ENCODE data around the gene MYL9.

Gene MYL9

DNA sequence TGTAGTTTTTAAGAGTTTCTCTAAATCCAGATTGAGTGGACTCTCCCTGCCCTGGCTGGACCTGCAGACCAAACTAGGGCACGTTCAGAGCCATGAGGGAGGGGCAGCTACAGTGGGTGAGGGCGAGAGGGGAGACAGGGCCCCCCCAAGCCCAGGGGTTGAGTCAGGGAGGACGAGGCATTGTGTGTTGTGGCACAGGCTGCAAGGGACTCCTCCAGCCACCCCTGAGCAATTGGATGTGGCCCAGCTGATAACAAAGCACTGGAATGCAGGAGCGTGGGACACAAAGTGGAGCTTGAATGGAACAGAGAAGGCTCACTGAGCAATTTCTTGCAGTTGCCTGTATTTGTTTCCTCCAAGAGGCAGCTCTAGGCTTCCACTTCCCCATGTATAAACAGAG, 43.5 kb upstream of the MYL9 start:
- H3K4me2 ChIP-seq (ENCODE audit: low read length) = no peak overlapping the region
- H3K4me1 ChIP-seq (ENCODE audit: control insufficient read depth, low read depth, low read length) = no peaks in the 10 kb centered on the region
- no peak for DNase-seq
- no peak overlapping the region for H3K23ac ChIP-seq (ENCODE audit: low read length)
- no peak overlapping the region for H2AK5ac ChIP-seq (ENCODE audit: low read length)
- H3K9ac ChIP-seq (ENCODE audit: low read length) = no peak overlapping the region
- no peak overlapping the region for H4K5ac ChIP-seq (ENCODE audit: low read length)
- H3K79me2 ChIP-seq (ENCODE audit: control insufficient read depth, insufficient read depth, low read length) = no peaks in the 10 kb centered on the region
- no peak overlapping the region for H2BK15ac ChIP-seq (replicated peaks; ENCODE audit: low read depth)
- H3K27ac ChIP-seq (ENCODE audit: low read depth, low read length) = no peak overlapping the region
- peaks cover 11% of the 10 kb centered on the region for H3K79me1 ChIP-seq (ENCODE audit: low read length)
- no peak overlapping the region for H4K8ac ChIP-seq (ENCODE audit: low read depth, low read length)
- H3K4ac ChIP-seq (ENCODE audit: low read depth, low read length) = no peak overlapping the region
- H3K27me3 ChIP-seq (ENCODE audit: insufficient read depth, low read length, poor library complexity) = no peaks in the 10 kb centered on the region
- no peak overlapping the region for H2BK5ac ChIP-seq (ENCODE audit: low read length)
- no peak overlapping the region for H3K56ac ChIP-seq (ENCODE audit: low read length)
- no peak overlapping the region for H2BK120ac ChIP-seq (ENCODE audit: low read depth, low read length)
- no CpG with 5 or more reads among the region's 4 CpGs for WGBS (ENCODE audit: extremely low coverage, insufficient coverage, low lambda C conversion rate)
- no peak overlapping the region for H3K4me3 ChIP-seq (ENCODE audit: low read length)
- H3K18ac ChIP-seq (ENCODE audit: low read length) = no peak overlapping the region
- H3K36me3 ChIP-seq (ENCODE audit: control insufficient read depth, insufficient read depth, low read length) = peaks cover 13% of the 10 kb centered on the region

DNA sequence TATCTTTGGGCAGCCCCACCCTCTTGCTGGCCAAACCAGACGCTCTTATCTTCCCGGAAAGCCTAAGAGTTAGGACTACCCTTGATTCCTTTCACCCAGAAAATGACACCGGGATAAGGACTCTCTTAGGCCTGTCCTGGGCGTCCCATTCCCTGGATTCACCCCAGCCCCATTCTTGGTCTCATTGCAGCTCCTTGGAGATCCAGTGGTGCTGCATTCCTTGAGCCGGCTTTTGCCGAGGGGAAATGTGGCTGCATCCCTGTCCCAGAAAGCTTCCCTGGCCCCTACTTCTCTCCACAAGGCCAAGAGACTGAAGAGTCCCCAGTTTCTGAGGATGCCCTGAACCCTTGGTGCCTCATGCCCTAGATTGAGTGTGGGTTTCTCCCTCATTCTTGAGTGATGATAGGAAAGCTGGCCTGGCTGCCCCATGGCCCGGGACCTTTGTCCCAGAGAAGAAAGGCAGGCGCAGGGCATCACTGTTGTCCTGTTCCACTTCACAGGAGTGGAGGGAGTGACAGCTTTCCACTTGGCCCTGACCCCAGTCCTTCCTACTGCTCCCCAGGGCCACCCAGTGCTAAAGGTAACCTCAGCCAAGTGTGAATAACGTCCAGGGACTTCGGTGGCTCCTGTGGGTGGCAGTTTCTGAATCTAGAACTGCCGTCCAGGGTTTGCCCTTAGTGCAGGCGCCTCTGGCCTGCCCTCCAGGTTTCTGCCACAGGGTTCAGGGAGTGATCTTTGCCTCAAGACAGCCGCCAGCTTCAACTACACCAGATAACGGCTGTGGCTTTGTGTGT, 42.7 kb upstream of the MYL9 start:
- WGBS (ENCODE audit: extremely low coverage, insufficient coverage, low lambda C conversion rate) = no CpG with 5 or more reads among the region's 14 CpGs
- Histone ChIP-seq H2BK15ac (replicated peaks; ENCODE audit: low read depth) (no peak overlapping the region), H3K79me1 (ENCODE audit: low read length) (peaks cover 10% of the 10 kb centered on the region), H3K4me1 (ENCODE audit: control insufficient read depth, low read depth, low read length) (no peaks in the 10 kb centered on the region), H2AK5ac (ENCODE audit: low read length) (no peak overlapping the region), H3K4me2 (ENCODE audit: low read length) (no peak overlapping the region), H3K4ac (ENCODE audit: low read depth, low read length) (no peak overlapping the region), H4K8ac (ENCODE audit: low read depth, low read length) (no peak overlapping the region), H4K5ac (ENCODE audit: low read length) (no peak overlapping the region), H3K4me3 (ENCODE audit: low read length) (no peak overlapping the region), H3K56ac (ENCODE audit: low read length) (no peak overlapping the region), H2BK5ac (ENCODE audit: low read length) (no peak overlapping the region), H3K18ac (ENCODE audit: low read length) (no peak overlapping the region), H3K27ac (ENCODE audit: low read depth, low read length) (no peak overlapping the region), H3K36me3 (ENCODE audit: control insufficient read depth, insufficient read depth, low read length) (peaks cover 13% of the 10 kb centered on the region), H3K23ac (ENCODE audit: low read length) (no peak overlapping the region), H2BK120ac (ENCODE audit: low read depth, low read length) (no peak overlapping the region), H3K9ac (ENCODE audit: low read length) (no peak overlapping the region), H3K27me3 (ENCODE audit: insufficient read depth, low read length, poor library complexity) (no peaks in the 10 kb centered on the region), H3K79me2 (ENCODE audit: control insufficient read depth, insufficient read depth, low read length) (no peaks in the 10 kb centered on the region)
- DNase-seq = no peak

DNA sequence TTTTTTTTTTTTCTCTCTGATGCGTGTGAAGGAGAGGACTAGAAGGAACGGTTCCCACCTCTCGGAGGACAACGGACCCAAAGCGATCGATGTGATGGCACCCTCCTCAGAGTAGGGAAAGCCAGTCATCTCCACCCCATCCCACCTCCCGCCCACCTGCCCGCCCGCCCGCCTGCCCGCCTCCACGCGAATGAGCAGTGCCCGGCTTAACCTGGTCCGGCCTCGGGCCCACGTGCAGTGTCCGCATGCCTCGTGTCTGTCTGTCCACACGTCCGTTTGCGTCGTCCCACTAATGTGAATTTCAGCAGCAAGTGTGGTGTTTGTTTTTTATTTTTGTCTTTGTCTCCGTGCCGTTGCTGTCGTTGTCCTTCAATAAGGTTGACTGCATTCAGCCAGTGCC, 42.1 kb upstream of the MYL9 start:
- Histone ChIP-seq H3K9ac (ENCODE audit: low read length) (no peak overlapping the region), H3K79me1 (ENCODE audit: low read length) (peaks cover 7% of the 10 kb centered on the region), H2BK15ac (replicated peaks; ENCODE audit: low read depth) (no peak overlapping the region), H3K4me1 (ENCODE audit: control insufficient read depth, low read depth, low read length) (no peaks in the 10 kb centered on the region), H4K5ac (ENCODE audit: low read length) (no peak overlapping the region), H3K36me3 (ENCODE audit: control insufficient read depth, insufficient read depth, low read length) (peaks cover 13% of the 10 kb centered on the region), H3K79me2 (ENCODE audit: control insufficient read depth, insufficient read depth, low read length) (no peaks in the 10 kb centered on the region), H2BK5ac (ENCODE audit: low read length) (no peak overlapping the region), H2AK5ac (ENCODE audit: low read length) (no peak overlapping the region), H3K23ac (ENCODE audit: low read length) (no peak overlapping the region), H3K27ac (ENCODE audit: low read depth, low read length) (no peak overlapping the region), H3K4me3 (ENCODE audit: low read length) (no peak overlapping the region), H3K18ac (ENCODE audit: low read length) (no peak overlapping the region), H2BK120ac (ENCODE audit: low read depth, low read length) (no peak overlapping the region), H3K27me3 (ENCODE audit: insufficient read depth, low read length, poor library complexity) (no peaks in the 10 kb centered on the region), H3K56ac (ENCODE audit: low read length) (no peak overlapping the region), H3K4me2 (ENCODE audit: low read length) (no peak overlapping the region), H4K8ac (ENCODE audit: low read depth, low read length) (no peak overlapping the region), H3K4ac (ENCODE audit: low read depth, low read length) (no peak overlapping the region)
- no peak for DNase-seq
- no CpG with 5 or more reads among the region's 26 CpGs for WGBS (ENCODE audit: extremely low coverage, insufficient coverage, low lambda C conversion rate)

DNA sequence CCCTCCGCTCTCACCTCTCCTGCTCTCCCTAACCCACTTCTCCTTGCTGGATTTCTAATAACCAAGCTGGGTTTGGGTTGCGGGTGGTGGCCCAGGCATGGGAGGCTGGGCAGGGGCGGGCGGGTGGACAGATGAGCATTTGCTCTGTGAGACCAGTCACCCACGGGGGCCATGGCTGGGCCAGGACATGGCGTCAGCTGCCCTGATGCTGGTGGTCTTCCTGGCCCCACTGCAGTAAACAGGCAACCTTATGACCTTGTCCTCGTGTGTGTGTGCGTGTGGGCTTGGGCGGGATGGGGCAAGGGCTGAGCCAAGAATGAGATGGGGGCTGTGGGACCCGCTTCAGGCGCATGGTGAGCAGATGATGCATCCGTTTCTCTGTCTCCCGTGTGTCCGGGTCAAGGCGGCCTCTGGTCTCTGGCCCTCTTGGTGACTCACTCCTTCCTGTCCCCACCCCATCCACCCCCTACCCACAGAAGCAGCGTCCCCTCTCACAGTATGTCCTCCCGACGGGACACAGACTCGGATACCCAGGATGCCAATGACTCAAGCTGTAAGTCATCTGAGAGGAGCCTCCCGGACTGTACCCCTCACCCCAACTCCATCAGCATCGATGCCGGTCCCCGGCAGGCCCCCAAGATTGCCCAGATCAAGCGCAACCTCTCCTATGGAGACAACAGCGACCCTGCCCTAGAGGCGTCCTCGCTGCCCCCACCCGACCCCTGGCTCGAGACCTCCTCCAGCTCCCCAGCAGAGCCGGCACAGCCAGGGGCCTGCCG, 41.4 kb upstream of the MYL9 start:
- Histone ChIP-seq H2BK15ac (replicated peaks; ENCODE audit: low read depth) (no peak overlapping the region), H3K79me1 (ENCODE audit: low read length) (peaks cover 4% of the 10 kb centered on the region), H4K5ac (ENCODE audit: low read length) (no peak overlapping the region), H2BK5ac (ENCODE audit: low read length) (no peak overlapping the region), H3K4ac (ENCODE audit: low read depth, low read length) (no peak overlapping the region), H2AK5ac (ENCODE audit: low read length) (no peak overlapping the region), H2BK120ac (ENCODE audit: low read depth, low read length) (no peak overlapping the region), H3K79me2 (ENCODE audit: control insufficient read depth, insufficient read depth, low read length) (no peaks in the 10 kb centered on the region), H3K56ac (ENCODE audit: low read length) (no peak overlapping the region), H3K36me3 (ENCODE audit: control insufficient read depth, insufficient read depth, low read length) (peaks cover 13% of the 10 kb centered on the region), H3K23ac (ENCODE audit: low read length) (no peak overlapping the region), H3K4me1 (ENCODE audit: control insufficient read depth, low read depth, low read length) (no peaks in the 10 kb centered on the region), H3K4me3 (ENCODE audit: low read length) (no peak overlapping the region), H3K27me3 (ENCODE audit: insufficient read depth, low read length, poor library complexity) (no peaks in the 10 kb centered on the region), H4K8ac (ENCODE audit: low read depth, low read length) (no peak overlapping the region), H3K9ac (ENCODE audit: low read length) (no peak overlapping the region), H3K18ac (ENCODE audit: low read length) (no peak overlapping the region), H3K27ac (ENCODE audit: low read depth, low read length) (no peak overlapping the region), H3K4me2 (ENCODE audit: low read length) (no peak overlapping the region)
- WGBS (ENCODE audit: extremely low coverage, insufficient coverage, low lambda C conversion rate) = no CpG with 5 or more reads among the region's 31 CpGs
- DNase-seq = no peak

DNA sequence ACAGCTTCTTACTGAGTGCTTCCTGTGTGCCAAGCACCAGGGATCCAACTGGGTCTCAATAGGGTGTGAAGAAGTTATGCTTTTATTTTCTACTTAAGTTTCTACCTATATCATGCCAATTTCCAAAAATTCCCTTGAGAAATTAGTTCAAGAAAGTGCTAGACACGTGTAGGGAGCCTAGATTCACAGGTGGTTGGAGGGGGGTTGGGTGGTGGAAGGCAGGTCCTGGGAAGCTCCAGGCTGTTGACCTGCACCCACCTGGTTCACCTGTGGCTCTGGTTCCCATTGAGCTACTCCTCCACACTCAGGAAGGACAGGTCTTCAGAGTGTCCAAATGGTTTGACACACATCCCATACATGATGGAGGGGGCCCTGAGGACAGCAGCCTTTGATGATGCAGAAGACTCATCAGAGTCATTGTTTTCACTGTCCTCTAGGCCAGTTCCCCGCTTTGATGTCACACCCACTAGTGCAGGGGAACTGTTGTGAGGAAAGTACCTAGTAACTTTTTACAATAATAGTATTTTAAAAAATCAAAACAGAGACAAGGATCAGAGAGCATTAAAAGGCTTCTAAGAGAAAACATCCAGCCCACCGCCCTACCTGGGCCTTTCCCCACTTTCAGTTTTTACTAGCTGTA, 39.8 kb upstream of the MYL9 start:
- H3K36me3 ChIP-seq (ENCODE audit: control insufficient read depth, insufficient read depth, low read length) = peaks cover 13% of the 10 kb centered on the region

More for the DNA sequence above, 39.8 kb upstream of the MYL9 start:
- H3K56ac ChIP-seq (ENCODE audit: low read length) = no peak overlapping the region
- H3K27ac ChIP-seq (ENCODE audit: low read depth, low read length) = no peak overlapping the region
- H4K8ac ChIP-seq (ENCODE audit: low read depth, low read length) = no peak overlapping the region
- H2BK15ac ChIP-seq (replicated peaks; ENCODE audit: low read depth) = no peak overlapping the region
- no peaks in the 10 kb centered on the region for H3K79me2 ChIP-seq (ENCODE audit: control insufficient read depth, insufficient read depth, low read length)
- no peak for DNase-seq
- H3K79me1 ChIP-seq (ENCODE audit: low read length) = no peaks in the 10 kb centered on the region
- no peak overlapping the region for H3K4me3 ChIP-seq (ENCODE audit: low read length)
- H3K4me2 ChIP-seq (ENCODE audit: low read length) = no peak overlapping the region
- H2AK5ac ChIP-seq (ENCODE audit: low read length) = no peak overlapping the region
- no peaks in the 10 kb centered on the region for H3K4me1 ChIP-seq (ENCODE audit: control insufficient read depth, low read depth, low read length)
- no peaks in the 10 kb centered on the region for H3K27me3 ChIP-seq (ENCODE audit: insufficient read depth, low read length, poor library complexity)
- H2BK5ac ChIP-seq (ENCODE audit: low read length) = no peak overlapping the region
- no peak overlapping the region for H3K18ac ChIP-seq (ENCODE audit: low read length)
- WGBS (ENCODE audit: extremely low coverage, insufficient coverage, low lambda C conversion rate) = no CpG with 5 or more reads among the region's 3 CpGs
- no peak overlapping the region for H3K9ac ChIP-seq (ENCODE audit: low read length)
- no peak overlapping the region for H4K5ac ChIP-seq (ENCODE audit: low read length)
- no peak overlapping the region for H2BK120ac ChIP-seq (ENCODE audit: low read depth, low read length)
- H3K4ac ChIP-seq (ENCODE audit: low read depth, low read length) = no peak overlapping the region
- no peak overlapping the region for H3K23ac ChIP-seq (ENCODE audit: low read length)
